MG63 (cell line): ENCODE data around the gene PCSK4. TPM values are rescaled to one million over a fixed set of nuclear protein-coding genes. Genes with fewer than 3 reads are reported as not detected.
A peak's percentile ranks its signal among the peaks of the same experiment; 100 is the strongest.

Experiments used
- DNase-seq: peaks from one replicate; pipeline ENCODE4 v3.0.0-alpha.2; 2020
- H3K27me3 ChIP-seq: fragments of 250-450 bp; sonication (Bioruptor Pico); 2 replicates; pipeline ENCODE4 v1.5.1; 2020; ENCODE audit warnings: mild to moderate bottlenecking, moderate library complexity
- H3K36me3 ChIP-seq: fragments of 250-450 bp; sonication (Bioruptor Pico); 2 replicates; pipeline ENCODE4 v1.5.1; 2020; ENCODE audit warnings: mild to moderate bottlenecking, moderate library complexity
- H3K4me3 ChIP-seq: fragments of 250-450 bp; sonication (Bioruptor Pico); 2 replicates; pipeline ENCODE4 v1.5.1; 2020; ENCODE audit warnings: mild to moderate bottlenecking, moderate library complexity
- H3K9me3 ChIP-seq: fragments of 250-450 bp; sonication (Bioruptor Pico); 2 replicates; pipeline ENCODE4 v1.5.1; 2020; ENCODE audit warnings: mild to moderate bottlenecking, moderate library complexity
- total RNA-seq: library from RNA; depleted of rRNA; stranded (reverse); fragments of >200 nt; shearing (Covaris generic); gene quantifications from 2 replicates; pipeline ENCODE4 v1.2.3, GENCODE V29; 2014; ENCODE audit warnings: low replicate concordance

Gene PCSK4
- total RNA-seq, 1 experiment from 2014 or later = 0.40 TPM

DNA sequence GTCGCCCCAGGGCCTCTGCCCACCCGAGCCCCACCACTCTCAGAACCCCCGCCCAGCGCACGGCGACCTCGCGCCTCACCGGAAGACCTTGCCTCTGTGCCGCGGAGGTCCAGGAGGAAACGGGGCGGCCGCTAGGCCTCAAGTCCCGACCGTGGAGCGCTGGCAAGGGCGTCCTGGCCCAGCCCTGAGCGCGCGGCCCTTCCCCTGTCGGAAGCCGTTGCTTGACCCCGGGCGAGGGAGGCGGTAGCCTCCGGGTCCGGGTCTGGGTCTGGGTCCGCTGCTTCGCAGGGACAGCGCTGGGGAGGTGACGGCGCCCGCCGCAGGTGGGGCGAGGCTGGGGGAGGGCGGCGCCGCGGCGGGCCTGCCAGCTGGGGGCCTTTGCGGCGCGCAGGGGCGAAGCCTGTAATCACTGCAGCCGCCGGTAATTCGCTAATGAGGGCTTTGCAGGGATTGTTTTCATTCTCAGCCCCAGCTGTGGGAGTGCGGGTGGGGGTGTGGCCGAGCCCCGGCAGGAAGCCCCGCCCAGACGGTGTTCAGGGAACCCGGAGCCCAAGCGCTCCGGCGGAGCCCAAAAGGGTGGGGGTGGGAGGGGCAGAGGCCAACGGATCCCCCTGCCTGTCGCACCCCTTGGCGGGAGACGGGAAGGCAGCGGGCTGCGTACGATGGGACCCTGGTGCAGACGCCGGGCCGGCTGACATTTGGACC lies 19.7 kb downstream of the PCSK4 start:
- Histone ChIP-seq H3K9me3 (no peaks in the 10 kb centered on the region), H3K27me3 (no peaks in the 10 kb centered on the region), H3K4me3 (no peak overlapping the region), H3K36me3 (no peaks in the 10 kb centered on the region)
- no peak for DNase-seq

DNA sequence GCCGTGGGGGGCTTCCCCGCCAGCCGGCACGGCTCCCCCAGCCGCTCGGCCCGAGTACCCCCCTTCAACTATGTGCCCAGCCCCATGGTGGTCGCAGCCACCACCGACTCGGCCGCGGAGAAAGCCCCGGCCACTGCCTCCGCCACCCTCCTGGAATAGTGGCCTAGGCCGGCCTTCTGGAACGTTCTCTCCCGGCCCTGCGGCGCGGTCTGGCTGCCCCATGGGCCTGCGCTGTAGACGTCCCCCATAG lies 20.2 kb downstream of the PCSK4 start:
- H3K9me3 ChIP-seq = no peaks in the 10 kb centered on the region
- no peak for DNase-seq
- no peak overlapping the region for H3K4me3 ChIP-seq
- H3K27me3 ChIP-seq = no peaks in the 10 kb centered on the region
- no peaks in the 10 kb centered on the region for H3K36me3 ChIP-seq

DNA sequence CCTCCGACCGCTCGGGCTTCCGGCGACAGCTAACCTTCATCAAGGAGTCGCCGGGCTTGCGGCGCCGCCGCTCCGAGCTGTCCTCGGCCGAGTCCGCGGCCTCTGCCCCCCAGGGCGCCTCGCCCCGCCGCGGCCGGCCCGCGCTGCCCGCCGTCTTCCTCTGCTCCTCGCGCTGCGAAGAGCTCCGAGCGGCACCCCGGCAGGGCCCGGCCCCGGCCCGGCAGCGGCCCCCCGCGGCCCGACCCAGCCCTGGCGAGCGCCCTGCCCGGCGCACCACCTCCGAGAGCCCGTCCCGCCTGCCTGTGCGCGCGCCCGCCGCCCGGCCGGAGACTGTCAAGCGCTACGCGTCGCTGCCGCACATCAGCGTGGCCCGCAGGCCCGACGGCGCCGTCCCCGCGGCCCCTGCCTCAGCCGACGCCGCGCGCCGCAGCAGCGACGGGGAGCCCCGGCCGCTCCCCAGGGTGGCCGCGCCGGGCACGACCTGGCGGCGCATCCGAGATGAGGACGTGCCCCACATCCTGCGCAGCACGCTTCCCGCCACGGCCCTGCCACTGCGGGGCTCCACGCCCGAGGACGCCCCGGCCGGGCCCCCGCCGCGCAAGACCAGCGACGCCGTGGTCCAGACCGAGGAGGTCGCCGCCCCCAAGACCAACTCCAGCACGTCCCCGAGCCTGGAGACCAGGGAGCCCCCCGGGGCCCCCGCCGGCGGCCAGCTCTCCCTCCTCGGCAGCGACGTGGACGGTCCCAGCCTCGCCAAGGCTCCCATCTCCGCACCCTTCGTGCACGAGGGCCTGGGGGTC lies 20.7 kb downstream of the PCSK4 start:
- H3K27me3 ChIP-seq = no peaks in the 10 kb centered on the region
- peak; percentile 27 for DNase-seq

DNA sequence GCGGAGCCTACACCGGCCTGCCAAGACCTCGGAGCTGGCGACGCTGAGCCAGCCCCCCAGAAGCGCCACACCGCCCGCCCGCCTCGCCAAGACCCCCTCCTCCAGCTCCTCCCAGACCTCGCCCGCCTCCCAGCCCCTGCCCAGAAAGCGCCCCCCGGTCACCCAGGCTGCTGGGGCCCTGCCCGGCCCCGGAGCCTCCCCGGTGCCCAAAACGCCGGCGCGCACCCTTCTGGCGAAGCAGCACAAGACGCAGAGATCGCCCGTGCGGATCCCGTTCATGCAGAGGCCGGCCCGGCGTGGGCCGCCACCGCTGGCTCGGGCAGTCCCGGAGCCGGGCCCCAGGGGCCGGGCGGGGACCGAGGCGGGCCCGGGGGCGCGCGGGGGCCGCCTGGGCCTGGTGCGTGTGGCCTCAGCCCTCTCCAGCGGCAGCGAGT lies 21.3 kb downstream of the PCSK4 start:
- H3K36me3 ChIP-seq = no peaks in the 10 kb centered on the region
- H3K4me3 ChIP-seq = no peak overlapping the region
- H3K27me3 ChIP-seq = no peaks in the 10 kb centered on the region
- DNase-seq = no peak
- no peaks in the 10 kb centered on the region for H3K9me3 ChIP-seq

More for the DNA sequence above, 20.7 kb downstream of the PCSK4 start:
- Histone ChIP-seq H3K36me3 (no peaks in the 10 kb centered on the region), H3K4me3 (no peak overlapping the region), H3K9me3 (no peaks in the 10 kb centered on the region)

DNA sequence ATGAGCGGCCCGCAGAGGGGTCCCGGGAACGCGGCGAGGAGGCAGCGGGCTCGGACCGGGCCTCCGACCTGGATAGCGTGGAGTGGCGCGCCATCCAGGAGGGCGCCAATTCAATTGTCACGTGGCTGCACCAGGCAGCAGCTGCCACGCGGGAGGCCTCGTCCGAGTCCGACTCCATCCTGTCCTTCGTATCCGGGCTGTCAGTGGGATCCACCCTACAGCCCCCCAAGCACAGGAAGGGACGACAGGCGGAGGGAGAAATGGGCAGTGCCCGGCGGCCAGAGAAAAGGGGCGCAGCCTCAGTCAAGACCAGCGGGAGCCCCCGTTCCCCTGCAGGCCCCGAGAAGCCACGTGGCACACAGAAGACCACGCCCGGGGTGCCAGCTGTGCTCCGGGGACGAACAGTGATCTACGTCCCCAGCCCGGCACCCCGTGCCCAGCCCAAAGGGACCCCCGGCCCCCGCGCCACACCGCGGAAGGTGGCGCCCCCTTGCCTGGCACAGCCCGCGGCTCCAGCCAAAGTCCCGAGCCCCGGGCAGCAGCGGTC lies 21.8 kb downstream of the PCSK4 start:
- Histone ChIP-seq H3K27me3 (no peaks in the 10 kb centered on the region), H3K4me3 (no peak overlapping the region), H3K36me3 (no peaks in the 10 kb centered on the region), H3K9me3 (no peaks in the 10 kb centered on the region)
- no peak for DNase-seq

DNA sequence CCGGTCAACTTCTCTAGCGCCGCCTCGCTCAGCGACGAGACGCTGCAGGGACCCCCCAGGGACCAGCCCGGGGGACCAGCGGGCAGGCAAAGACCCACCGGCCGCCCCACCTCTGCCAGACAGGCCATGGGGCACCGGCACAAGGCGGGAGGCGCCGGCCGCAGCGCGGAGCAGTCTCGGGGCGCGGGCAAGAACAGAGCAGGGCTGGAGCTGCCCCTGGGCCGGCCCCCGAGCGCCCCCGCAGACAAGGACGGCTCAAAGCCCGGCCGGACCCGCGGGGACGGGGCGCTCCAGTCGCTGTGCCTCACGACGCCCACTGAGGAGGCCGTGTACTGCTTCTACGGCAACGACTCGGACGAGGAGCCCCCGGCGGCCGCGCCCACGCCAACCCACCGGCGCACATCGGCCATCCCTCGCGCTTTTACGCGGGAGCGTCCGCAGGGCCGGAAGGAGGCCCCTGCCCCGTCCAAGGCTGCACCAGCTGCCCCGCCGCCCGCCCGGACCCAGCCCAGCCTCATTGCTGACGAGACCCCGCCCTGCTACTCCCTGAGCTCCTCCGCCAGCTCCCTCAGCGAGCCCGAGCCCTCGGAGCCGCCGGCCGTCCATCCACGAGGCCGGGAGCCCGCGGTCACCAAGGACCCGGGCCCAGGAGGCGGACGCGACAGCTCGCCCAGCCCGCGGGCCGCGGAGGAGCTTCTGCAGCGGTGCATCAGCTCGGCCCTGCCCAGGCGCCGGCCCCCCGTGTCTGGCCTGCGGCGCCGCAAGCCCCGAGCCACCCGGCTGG lies 22.5 kb downstream of the PCSK4 start:
- no peaks in the 10 kb centered on the region for H3K9me3 ChIP-seq
- no peaks in the 10 kb centered on the region for H3K27me3 ChIP-seq
- no peak overlapping the region for H3K4me3 ChIP-seq

DNA sequence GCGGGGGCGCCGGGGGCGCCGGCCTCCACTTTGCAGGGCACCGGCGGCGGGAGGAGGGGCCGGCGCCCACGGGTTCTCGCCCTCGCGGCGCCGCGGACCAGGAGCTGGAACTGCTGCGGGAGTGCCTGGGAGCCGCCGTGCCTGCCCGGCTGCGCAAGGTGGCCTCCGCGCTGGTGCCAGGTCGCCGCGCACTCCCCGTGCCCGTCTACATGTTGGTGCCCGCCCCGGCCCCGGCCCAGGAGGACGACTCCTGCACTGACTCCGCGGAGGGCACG lies 23.0 kb downstream of the PCSK4 start:
- DNase-seq = no peak
- Histone ChIP-seq H3K36me3 (no peaks in the 10 kb centered on the region), H3K4me3 (no peak overlapping the region), H3K9me3 (no peaks in the 10 kb centered on the region), H3K27me3 (no peaks in the 10 kb centered on the region)

More for the DNA sequence above, 22.5 kb downstream of the PCSK4 start:
- H3K36me3 ChIP-seq = no peaks in the 10 kb centered on the region
- DNase-seq = no peak

DNA sequence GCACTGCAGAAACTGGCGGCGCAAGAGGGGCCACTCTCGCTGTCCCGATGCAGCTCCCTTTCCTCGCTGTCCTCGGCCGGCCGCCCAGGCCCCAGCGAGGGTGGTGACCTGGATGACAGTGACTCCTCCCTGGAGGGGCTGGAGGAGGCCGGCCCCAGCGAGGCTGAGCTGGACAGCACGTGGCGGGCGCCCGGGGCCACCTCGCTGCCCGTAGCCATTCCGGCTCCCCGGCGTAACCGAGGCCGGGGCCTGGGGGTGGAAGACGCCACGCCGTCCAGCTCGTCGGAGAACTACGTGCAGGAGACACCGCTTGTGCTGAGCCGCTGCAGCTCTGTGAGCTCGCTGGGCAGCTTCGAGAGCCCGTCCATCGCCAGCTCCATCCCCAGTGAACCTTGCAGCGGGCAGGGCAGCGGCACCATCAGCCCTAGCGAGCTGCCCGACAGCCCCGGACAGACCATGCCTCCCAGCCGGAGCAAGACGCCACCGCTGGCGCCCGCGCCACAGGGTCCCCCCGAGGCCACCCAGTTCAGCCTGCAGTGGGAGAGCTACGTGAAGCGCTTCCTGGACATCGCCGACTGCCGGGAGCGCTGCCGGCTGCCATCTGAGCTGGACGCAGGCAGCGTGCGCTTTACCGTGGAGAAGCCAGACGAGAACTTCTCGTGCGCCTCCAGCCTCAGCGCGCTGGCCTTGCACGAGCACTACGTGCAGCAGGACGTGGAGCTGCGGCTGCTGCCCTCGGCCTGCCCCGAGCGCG lies 23.5 kb downstream of the PCSK4 start:
- H3K9me3 ChIP-seq = no peaks in the 10 kb centered on the region
- H3K4me3 ChIP-seq = no peak overlapping the region
- no peaks in the 10 kb centered on the region for H3K27me3 ChIP-seq
- DNase-seq = no peak
- H3K36me3 ChIP-seq = no peaks in the 10 kb centered on the region

DNA sequence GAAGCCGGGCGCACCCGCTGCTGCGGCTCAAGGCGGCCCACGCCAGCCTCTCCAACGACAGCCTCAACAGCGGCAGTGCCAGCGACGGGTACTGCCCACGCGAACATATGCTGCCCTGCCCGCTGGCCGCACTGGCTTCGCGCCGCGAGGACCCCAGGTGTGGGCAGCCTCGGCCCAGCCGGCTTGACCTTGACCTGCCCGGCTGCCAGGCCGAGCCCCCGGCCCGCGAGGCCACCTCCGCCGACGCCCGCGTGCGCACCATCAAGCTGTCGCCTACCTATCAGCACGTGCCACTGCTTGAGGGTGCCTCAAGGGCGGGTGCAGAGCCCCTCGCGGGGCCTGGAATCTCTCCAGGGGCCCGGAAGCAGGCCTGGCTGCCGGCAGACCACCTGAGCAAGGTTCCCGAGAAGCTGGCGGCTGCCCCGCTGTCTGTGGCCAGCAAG lies 24.1 kb downstream of the PCSK4 start:
- no peaks in the 10 kb centered on the region for H3K27me3 ChIP-seq
- H3K36me3 ChIP-seq = no peaks in the 10 kb centered on the region
- no peaks in the 10 kb centered on the region for H3K9me3 ChIP-seq
- no peak for DNase-seq
- no peak overlapping the region for H3K4me3 ChIP-seq

DNA sequence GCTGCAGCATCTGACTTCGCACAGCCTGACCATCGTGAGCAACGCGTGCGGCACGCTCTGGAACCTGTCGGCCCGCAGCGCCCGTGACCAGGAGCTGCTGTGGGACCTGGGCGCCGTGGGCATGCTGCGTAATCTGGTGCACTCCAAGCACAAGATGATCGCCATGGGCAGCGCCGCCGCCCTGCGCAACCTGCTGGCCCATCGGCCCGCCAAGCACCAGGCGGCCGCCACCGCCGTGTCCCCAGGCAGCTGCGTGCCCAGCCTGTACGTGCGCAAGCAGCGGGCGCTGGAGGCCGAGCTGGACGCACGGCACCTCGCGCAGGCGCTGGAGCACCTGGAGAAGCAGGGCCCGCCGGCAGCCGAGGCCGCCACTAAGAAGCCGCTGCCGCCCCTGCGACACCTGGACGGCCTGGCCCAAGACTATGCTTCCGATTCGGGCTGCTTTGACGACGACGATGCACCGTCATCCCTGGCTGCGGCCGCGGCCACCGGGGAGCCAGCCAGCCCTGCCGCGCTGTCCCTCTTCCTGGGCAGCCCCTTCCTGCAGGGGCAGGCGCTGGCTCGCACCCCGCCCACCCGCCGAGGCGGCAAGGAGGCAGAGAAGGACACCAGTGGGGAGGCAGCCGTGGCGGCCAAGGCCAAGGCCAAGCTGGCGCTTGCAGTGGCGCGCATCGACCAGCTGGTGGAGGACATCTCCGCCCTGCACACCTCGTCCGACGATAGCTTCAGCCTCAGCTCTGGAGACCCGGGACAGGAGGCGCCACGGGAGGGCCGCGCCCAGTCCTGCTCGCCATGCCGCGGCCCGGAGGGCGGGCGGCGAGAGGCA lies 24.7 kb downstream of the PCSK4 start:
- H3K4me3 ChIP-seq = no peak overlapping the region
- DNase-seq = no peak
- no peaks in the 10 kb centered on the region for H3K36me3 ChIP-seq
- H3K9me3 ChIP-seq = no peaks in the 10 kb centered on the region
- no peaks in the 10 kb centered on the region for H3K27me3 ChIP-seq

DNA sequence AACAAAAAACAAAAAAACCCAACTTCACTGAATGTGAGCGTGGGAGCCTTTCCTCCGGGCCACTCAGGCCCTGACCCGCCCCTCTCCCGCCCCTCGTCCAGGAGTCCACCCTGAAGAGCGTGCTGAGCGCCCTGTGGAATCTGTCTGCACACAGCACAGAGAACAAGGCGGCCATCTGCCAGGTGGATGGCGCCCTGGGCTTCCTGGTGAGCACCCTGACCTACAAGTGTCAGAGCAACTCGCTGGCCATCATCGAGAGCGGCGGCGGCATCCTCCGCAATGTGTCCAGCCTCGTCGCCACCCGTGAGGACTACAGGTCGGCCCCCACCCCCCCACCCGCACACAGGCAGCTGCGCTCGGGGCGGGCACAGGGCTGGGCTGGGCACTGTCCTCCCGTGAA lies 28.3 kb downstream of the PCSK4 start:
- DNase-seq = no peak
- no peak overlapping the region for H3K4me3 ChIP-seq
- no peaks in the 10 kb centered on the region for H3K27me3 ChIP-seq
- no peaks in the 10 kb centered on the region for H3K9me3 ChIP-seq
- no peaks in the 10 kb centered on the region for H3K36me3 ChIP-seq

DNA sequence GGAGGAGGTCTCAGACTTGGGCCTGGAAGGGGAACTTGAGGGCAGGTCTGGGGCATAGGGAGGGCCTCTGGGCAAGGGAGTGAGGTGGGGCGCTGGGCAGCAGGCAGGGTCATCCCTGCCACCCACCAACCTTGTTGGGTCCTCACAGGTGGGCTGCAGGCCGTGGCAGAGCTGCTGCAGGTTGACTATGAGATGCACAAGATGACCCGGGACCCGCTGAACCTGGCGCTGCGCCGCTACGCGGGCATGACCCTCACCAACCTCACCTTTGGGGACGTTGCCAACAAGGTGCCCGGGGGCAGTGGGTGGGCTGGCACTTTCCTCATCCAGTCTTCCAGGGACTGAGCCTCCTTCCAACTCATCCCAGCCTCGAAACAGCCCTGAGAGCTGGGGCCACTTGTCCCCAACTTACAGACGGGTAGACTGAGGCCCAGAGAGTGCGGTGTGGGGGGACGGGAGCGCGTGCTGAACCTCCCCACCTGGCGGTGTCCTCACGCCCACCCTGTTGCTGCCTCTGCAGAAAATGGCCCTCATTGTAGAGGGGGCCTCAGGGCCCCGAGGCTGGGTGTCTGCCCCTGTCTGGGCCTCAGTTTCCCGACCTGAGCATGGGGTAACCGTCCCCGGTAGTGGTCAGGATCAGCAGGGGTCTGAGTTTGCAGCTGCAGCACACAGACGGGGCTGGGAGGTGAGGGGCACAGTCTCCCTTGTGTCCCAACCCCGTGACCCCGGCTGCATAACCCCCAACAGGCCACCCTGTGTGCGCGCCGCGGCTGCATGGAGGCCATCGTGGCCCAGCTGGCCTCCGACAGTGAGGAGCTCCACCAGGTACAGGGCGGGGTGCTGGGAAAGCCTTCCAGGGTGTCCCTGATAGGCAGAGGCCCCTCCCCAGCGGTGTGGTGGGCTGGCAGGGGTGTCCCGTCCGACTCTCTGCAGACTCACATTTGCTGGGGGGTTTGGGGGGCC lies 29.8 kb downstream of the PCSK4 start:
- Histone ChIP-seq H3K9me3 (no peaks in the 10 kb centered on the region), H3K4me3 (no peak overlapping the region), H3K27me3 (0 out of 2 replicates have a peak, but pooled peaks cover 4% of the 10 kb centered on the region), H3K36me3 (no peaks in the 10 kb centered on the region)
- DNase-seq = no peak

DNA sequence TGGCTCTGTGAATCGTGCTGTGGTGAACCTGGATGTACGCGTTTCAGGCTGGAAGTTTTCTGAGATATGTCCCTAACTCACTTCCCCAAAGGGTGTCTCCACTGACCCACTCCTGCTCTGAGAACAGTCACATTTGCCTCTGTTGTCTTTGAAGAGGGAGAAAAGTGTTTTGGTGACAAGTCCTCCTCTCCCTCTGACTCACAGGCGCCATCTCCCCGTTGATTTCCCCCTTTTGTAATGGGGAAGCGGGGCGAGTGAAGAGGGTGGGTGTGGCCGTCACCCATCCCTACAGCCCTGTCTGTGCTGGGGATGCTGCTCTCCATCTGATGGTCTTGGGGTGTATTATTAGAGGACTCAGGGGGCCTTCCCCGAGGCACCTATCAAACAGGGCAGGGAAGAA lies 30.7 kb downstream of the PCSK4 start:
- H3K36me3 ChIP-seq = no peaks in the 10 kb centered on the region
- H3K4me3 ChIP-seq = no peak overlapping the region
- no peak for DNase-seq
- no peaks in the 10 kb centered on the region for H3K9me3 ChIP-seq
- H3K27me3 ChIP-seq = 0 out of 2 replicates have a peak, but pooled peaks cover 4% of the 10 kb centered on the region

DNA sequence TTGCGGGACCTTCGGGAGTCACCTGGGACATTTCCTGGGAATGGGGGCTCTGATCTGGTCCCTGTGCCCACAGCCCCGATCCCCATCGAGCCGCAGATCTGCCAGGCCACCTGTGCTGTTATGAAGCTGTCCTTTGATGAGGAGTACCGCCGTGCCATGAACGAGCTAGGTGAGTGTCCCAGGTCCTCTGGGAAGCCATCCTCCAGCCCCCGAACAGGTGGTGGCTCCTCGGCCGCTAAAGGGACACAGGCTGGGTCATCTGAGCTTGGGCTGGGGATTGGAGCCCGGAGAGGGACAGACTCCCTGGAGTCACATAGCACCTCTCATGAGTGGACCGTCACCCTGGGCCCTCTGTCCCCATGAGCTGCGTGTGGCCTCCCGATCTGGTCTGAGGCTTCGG lies 32.3 kb downstream of the PCSK4 start:
- H3K36me3 ChIP-seq = no peaks in the 10 kb centered on the region
- no peaks in the 10 kb centered on the region for H3K9me3 ChIP-seq
- H3K4me3 ChIP-seq = no peak overlapping the region
- DNase-seq = no peak
- H3K27me3 ChIP-seq = 0 out of 2 replicates have a peak, but pooled peaks cover 4% of the 10 kb centered on the region
